HG03060 (cell line): ENCODE data around the gene MYORG.

Source experiments
- ATAC-seq: cut with Tn5 transposase; IDR thresholded peaks from one replicate; pipeline ENCODE4 v1.9.1; 2021; ENCODE audit warnings: low read depth, moderate number of reproducible peaks; ENCODE audit not compliant: unreplicated experiment

The MYORG gene

DNA sequence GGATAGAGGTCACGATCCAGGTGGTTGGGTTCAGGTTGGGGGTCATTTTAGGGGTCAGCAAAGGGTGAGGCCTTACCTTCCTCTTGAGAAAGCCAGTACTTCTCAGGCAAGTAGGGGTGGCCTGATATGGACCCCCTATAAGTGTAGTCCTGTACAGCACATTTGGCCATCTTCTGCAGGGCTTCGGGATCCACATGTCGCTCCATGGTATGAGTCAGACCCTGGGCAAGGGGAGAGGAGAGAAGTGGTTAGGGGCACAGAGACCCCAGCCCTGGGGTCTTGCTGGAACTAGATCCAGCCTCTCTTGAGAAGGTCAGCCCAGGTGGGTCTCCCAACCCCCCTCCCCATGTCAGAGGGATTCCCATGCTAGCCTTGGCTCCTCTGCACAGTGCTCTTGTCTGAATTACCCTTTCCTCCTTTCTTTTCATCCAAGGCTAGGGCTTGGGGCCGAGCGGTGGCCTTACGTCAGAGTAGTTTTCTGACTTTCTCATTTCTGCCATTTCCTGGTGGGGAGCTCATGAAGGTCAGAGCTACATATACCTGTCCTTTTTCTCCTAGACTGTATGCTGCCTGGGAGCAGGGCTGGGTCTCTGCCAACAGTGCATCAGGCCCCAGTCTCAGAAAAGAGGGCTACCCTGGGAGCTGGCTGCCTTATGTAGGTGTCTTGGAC lies 9.0 kb upstream of the MYORG start:
- no peak for ATAC-seq

GRCh38 chr9:34384368-34385165 lies 7.9 kb upstream of the MYORG start:
- no peak for ATAC-seq

- ATAC-seq: no peak
Measured at GRCh38 chr9:34383904-34384303, 7.2 kb upstream of the MYORG start.

GRCh38 chr9:34382879-34383278 lies 6.2 kb upstream of the MYORG start:
- ATAC-seq: no peak

GRCh38 chr9:34382054-34382453 lies 5.4 kb upstream of the MYORG start:
- no peak for ATAC-seq

- no peak for ATAC-seq
Measured at GRCh38 chr9:34381323-34381722, 4.6 kb upstream of the MYORG start.

DNA sequence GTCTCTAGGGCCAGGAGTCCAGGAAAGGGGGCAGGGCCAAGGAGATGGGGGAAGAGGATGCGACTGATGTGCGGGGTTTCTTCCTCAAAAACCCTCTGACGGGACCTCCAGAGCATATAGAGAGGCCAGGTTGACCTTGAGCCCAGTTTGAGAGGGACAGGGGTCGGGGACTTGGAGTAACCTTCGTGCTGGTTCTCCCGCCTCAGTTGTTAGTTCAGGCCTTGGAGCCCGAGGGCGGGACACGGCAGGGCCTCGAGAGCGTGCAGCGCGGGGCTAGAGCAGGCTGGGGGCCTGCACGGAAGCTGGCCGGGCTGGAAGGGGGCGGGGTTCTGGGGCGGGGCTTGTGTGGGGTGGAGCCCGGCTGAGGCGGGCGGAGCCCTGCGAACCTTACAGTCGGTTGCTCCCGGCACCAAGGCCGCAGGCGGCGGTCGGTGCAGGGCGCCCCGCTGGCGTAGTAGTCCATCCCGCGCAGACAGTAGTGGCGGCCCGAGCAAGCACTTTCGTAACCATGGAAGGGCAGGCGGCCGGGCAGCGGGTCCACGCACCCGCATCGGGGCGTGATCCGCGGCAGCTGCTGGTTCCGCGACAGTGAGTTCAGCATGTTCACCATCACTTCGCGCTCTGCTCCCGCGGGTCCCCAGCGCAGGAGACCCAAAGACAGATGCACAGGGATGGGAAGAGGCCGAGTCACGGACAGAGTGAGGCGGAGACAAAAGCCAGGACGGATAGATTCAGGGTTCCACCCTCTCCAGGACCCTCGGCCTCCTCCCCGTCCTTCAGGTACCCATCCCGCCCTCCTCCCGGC lies 4.0 kb upstream of the MYORG start:
- ATAC-seq: no peak

DNA sequence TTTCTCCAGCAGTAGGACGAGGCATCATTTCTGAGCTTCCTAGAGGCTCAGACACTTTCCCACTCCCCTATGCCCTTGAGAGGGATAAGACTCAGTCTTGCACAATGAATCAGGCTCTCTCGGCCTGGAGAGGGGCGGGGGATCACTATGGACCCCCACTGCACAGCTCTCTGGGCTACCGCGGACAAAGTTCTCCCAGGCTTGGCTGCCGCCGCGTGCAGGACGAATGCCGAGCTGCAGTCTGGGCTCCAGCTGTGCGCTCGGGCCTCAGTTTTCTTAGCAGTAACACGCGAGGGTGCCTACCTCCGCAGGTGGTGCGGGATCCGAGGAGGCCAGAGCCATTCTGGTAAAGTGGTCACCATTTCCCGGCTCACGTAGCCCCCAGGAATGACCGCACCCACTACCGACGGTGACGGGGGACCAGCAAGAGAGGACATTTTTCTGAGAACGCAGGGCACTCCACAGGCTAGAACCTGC lies 3.4 kb upstream of the MYORG start:
- ATAC-seq: no peak

GRCh38 chr9:34379334-34380033 lies 2.8 kb upstream of the MYORG start:
- no peak for ATAC-seq

DNA sequence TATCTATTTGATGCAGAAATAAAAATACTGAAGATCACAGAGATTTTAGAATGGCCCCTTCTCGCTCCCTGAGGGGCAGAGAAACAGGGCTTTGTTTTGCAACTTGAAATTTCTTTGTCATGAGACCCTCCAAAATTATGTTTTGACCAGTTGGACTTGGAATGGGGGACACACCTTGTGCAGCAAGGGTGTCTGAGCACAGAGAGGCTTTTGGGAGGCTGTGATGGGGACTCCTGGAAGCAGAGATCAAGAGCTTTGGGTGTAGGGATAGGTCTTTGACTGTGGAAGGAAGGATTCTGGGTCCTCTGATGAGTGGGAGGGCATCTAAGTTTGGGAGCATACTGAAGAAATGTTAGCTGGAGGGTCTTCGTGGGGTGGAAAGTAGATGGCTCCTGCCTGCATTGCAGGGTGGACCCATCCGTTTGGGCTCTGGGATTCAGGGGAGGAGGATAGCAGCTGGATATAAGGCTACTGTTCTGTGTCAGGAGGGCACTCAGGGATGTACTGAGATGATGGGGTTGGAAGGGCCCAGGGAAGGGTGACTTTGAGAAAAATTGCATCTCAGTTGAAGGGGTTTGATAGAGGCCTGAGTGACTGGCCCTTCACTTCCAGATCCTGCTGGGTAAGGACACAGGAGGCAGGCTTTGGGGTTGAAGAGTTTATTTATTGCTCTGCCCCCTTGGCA lies 1.8 kb upstream of the MYORG start:
- no peak for ATAC-seq

- ATAC-seq: no peak
Measured at GRCh38 chr9:34377404-34377746, 677 bp upstream of the MYORG start.

- ATAC-seq: no peak
Measured at GRCh38 chr9:34375901-34376595, 650 bp downstream of the MYORG start.

- ATAC-seq: no peak
Measured at GRCh38 chr9:34374905-34375552, 1.7 kb downstream of the MYORG start.

- no peak for ATAC-seq
Measured at GRCh38 chr9:34374339-34374738, 2.4 kb downstream of the MYORG start.

- ATAC-seq: no peak
Measured at GRCh38 chr9:34373749-34374148, 2.9 kb downstream of the MYORG start.

GRCh38 chr9:34372467-34373011 lies 4.2 kb downstream of the MYORG start:
- ATAC-seq: no peak

GRCh38 chr9:34371886-34372466 lies 4.7 kb downstream of the MYORG start:
- no peak for ATAC-seq
